Liver (tissue), 9 donors: ENCODE measurements around the gene ARNT2. TPM values are rescaled to one million over a fixed set of nuclear protein-coding genes. Genes with fewer than 3 reads are reported as not detected.

Experiments used
- DNase-seq: peaks from one replicate; pipeline ENCODE4 v3.0.0-alpha.2; 2017; ENCODE audit warnings: low spot score
- H3K27ac ChIP-seq, 2 donors: one replicate each; pipeline ENCODE4 v1.7.0; 2013; ENCODE audit warnings: inconsistent platforms in 2 of 2, low read length in 2 of 2, control low read depth in 1 of 2, low read depth in 1 of 2, mild to moderate bottlenecking in 1 of 2
- H3K27me3 ChIP-seq, 4 donors: one replicate each; pipeline versions ENCODE4 v1.6.1 to v1.7.0; 2013; ENCODE audit warnings: low read length in 3 of 4, inconsistent platforms in 1 of 4, mild to moderate bottlenecking in 1 of 4, moderate library complexity in 1 of 4; ENCODE audit not compliant: control insufficient read depth in 4 of 4, insufficient read depth in 4 of 4
- H3K36me3 ChIP-seq, 4 donors: one replicate each; pipeline versions ENCODE4 v1.6.1 to v1.7.0; 2013; ENCODE audit warnings: low read length in 3 of 4, mild to moderate bottlenecking in 3 of 4, low read depth in 1 of 4, moderate library complexity in 1 of 4; ENCODE audit not compliant: control insufficient read depth in 4 of 4, insufficient read depth in 3 of 4
- H3K4me1 ChIP-seq, 4 donors: one replicate each; pipeline versions ENCODE4 v1.6.1 to v1.7.0; 2013; ENCODE audit warnings: low read length in 3 of 4, mild to moderate bottlenecking in 3 of 4, moderate library complexity in 1 of 4; ENCODE audit not compliant: control insufficient read depth in 4 of 4, insufficient read depth in 4 of 4
- H3K4me3 ChIP-seq, 3 donors: one replicate each; pipeline versions ENCODE4 v1.6.1 to v1.7.0; 2013; ENCODE audit warnings: low read length in 3 of 3, control low read depth in 1 of 3, low read depth in 1 of 3, mild to moderate bottlenecking in 1 of 3
- H3K9ac ChIP-seq, 2 donors: one replicate each; pipeline ENCODE4 v1.7.0; 2013; ENCODE audit warnings: low read length in 2 of 2, mild to moderate bottlenecking in 2 of 2, moderate library complexity in 2 of 2, control low read depth in 1 of 2, low read depth in 1 of 2
- H3K9me3 ChIP-seq, 4 donors: one replicate each; pipeline versions ENCODE4 v1.6.1 to v1.7.0; 2013; ENCODE audit warnings: low read length in 3 of 4; ENCODE audit not compliant: control insufficient read depth in 4 of 4
- EGR1 ChIP-seq, 2 donors: IDR thresholded peaks; 2 replicates each; pipeline ENCODE4 v1.6.1; 2016 to 2018; ENCODE audit warnings: antibody characterized with exemption in 2 of 2, low read depth in 2 of 2
- FOXA1 ChIP-seq: IDR thresholded peaks from 2 replicates; pipeline ENCODE4 v1.6.1; 2016; ENCODE audit warnings: antibody characterized with exemption
- GABPA ChIP-seq, 2 donors: IDR thresholded peaks in 1 of 2; conservative IDR thresholded peaks in 1 of 2; 2 replicates each; pipeline ENCODE4 v1.6.1; 2016; ENCODE audit warnings: antibody characterized with exemption in 2 of 2, mild to moderate bottlenecking in 1 of 2, moderate library complexity in 1 of 2
- HNF4A ChIP-seq, 2 donors: conservative IDR thresholded peaks; 2 replicates each; pipeline ENCODE4 v1.6.1; 2016; ENCODE audit warnings: antibody characterized with exemption in 2 of 2, mild to moderate bottlenecking in 2 of 2
- JUND ChIP-seq, 2 donors: IDR thresholded peaks; 2 replicates each; pipeline ENCODE4 v1.6.1; 2016; ENCODE audit warnings: antibody characterized with exemption in 2 of 2
- NR2F2 ChIP-seq: IDR thresholded peaks from 2 replicates; pipeline ENCODE4 v1.6.1; 2016; ENCODE audit warnings: antibody characterized with exemption
- RAD21 ChIP-seq, 2 donors: IDR thresholded peaks; 2 replicates each; pipeline ENCODE4 v1.6.1; 2016; ENCODE audit warnings: antibody characterized with exemption in 2 of 2, mild to moderate bottlenecking in 2 of 2
- RXRA ChIP-seq, 2 donors: IDR thresholded peaks; 2 replicates each; pipeline ENCODE4 v1.6.1; 2017 to 2018; ENCODE audit warnings: antibody characterized with exemption in 2 of 2, mild to moderate bottlenecking in 1 of 2
- SP1 ChIP-seq: IDR thresholded peaks from 2 replicates; pipeline ENCODE4 v1.6.1; 2018; ENCODE audit warnings: antibody characterized with exemption, mild to moderate bottlenecking
- TAF1 ChIP-seq: conservative IDR thresholded peaks from 2 replicates; pipeline ENCODE4 v1.6.1; 2016; ENCODE audit warnings: antibody characterized with exemption, mild to moderate bottlenecking
- YY1 ChIP-seq: IDR thresholded peaks from 2 replicates; pipeline ENCODE4 v1.6.1; 2016; ENCODE audit warnings: antibody characterized with exemption, mild to moderate bottlenecking
- WGBS: extraction: QIAGEN DNeasy Blood & Tissue Kit; methylation state at CpG from one replicate; pipeline ENCODE4 v1.1.7; 2013; 5-methylcytosine and 5-hydroxymethylcytosine counted together
- polyA plus RNA-seq, 2 donors: library from polyadenylated mRNA; stranded (reverse) in 1 of 2; unstranded in 1 of 2; fragments of 200-250 nt in 1 of 2; fragments of >200 nt in 1 of 2; fragmentation: Nextera tagmentation in 1 of 2; extraction: Ambion mirVana in 1 of 2; gene quantifications; one replicate each; pipeline versions ENCODE4 v1.2.1 to v1.2.3, GENCODE V29; 2013 to 2015
- total RNA-seq, 2 donors: library from RNA; depleted of rRNA; stranded (reverse); fragments of >200 nt; gene quantifications; one replicate each; pipeline ENCODE4 v1.2.3, GENCODE V29; 2014
- TF ChIP-seq, protein P1 (sequence below): IDR thresholded peaks from 2 replicates; pipeline ENCODE4 v1.6.1; 2016; ENCODE audit warnings: antibody characterized with exemption, mild to moderate bottlenecking
- TF ChIP-seq, protein P2 (sequence below): fragments of 150-350 bp; IDR thresholded peaks from 2 replicates; pipeline ENCODE4 v1.5.1; 2017; ENCODE audit warnings: improper control_type of control experiment, low read depth, low read length; ENCODE audit not compliant: missing input control
- TF ChIP-seq, protein P3 (sequence below): IDR thresholded peaks from 2 replicates; pipeline ENCODE4 v1.6.1; 2016; ENCODE audit warnings: antibody characterized with exemption
- TF ChIP-seq, protein P4 (sequence below): IDR thresholded peaks from 2 replicates; pipeline ENCODE4 v1.6.1; 2016; ENCODE audit warnings: antibody characterized with exemption
- donor health status: healthy.
- donor health status: healthy.
- donor health status: healthy.
- donor health status: healthy.
- donor health status: healthy.

The ARNT2 gene
- total and polyA plus RNA-seq, 4 donors: 0.17 to 0.92 (median 0.54) TPM

DNA sequence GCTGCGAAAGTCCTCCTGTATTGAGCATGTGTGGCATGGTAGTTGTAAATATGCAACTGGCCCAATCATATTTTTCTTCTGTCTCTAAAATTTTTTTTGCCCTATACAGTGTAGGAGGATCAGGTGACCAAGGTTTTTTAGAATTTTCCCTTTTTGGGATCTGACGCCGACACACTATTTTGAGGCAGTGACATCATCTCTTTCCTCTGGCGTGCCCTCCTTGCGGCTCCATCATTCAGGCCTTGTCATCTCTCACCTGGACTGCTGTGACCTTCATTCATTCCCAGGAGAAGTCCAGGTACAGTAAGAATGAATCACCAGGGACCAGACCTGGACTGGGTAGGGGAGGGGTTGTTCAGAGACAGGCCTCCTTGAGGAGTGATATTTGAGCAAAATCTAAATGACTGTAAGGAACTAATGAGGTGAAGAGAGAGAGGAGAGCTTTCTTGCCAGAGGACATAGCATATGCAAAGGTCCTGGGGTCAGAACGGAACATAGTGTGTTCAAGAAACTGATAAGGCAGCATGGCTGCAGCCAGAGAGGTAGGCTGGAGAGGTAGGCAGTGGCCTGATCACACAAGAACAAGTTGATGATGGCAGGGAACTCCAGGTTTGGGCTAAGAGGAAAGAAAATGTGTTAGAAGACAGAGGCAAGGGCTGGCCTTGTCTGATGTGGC lies 38.7 kb downstream of the ARNT2 start:
- WGBS: 89% methylated on average over 6 of the region's 6 CpGs
- no peak overlapping the region for H3K9ac ChIP-seq
- H3K4me3 ChIP-seq: no peak overlapping the region
- no peaks in the 10 kb centered on the region for H3K36me3 ChIP-seq
- H3K27me3 ChIP-seq: no peaks in the 10 kb centered on the region
- no peak overlapping the region for H3K27ac ChIP-seq
- TF ChIP-seq RAD21 (IDR thresholded peaks at IDR 0.05): no peak
- no peak for TF ChIP-seq TAF1
- H3K4me1 ChIP-seq: no peaks in the 10 kb centered on the region
- DNase-seq: no peak
- H3K9me3 ChIP-seq: no peaks in the 10 kb centered on the region

DNA sequence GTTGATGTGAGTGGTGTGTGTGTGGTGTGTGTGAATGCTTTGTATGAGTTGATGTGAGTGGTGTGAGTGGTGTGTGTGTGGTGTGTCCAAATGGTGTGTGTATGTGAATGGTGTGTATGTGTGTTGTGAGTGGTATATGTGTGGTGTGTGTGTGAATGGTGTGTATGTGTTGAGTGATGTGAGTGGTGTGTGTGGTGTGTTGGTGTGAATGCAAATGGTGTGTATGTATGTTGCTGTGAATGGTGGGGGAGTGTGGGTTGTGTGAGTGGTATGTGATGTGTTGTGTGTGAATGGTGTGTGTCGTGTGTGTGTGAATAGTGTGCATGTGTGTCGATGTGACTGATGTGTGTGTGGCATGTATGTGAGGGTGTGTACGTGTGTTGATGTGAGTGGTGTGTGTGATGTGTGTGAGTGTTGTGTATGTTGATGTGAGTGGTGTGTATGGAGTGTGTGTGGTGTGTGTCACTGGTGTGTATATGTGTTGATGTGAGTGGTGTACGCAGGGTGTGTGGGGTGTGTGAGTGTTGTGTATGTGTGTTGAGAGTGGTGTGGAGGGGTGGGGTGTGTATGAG lies 40.6 kb downstream of the ARNT2 start:
- DNase-seq: no peak
- Histone ChIP-seq H3K4me1 (no peaks in the 10 kb centered on the region), H3K9me3 (no peaks in the 10 kb centered on the region), H3K36me3 (no peaks in the 10 kb centered on the region), H3K27me3 (no peaks in the 10 kb centered on the region), H3K27ac (no peak overlapping the region), H3K4me3 (no peak overlapping the region), H3K9ac (no peak overlapping the region)
- TF ChIP-seq RXRA (IDR thresholded peaks at IDR 0.05) (no peak), HNF4A (conservative IDR thresholded peaks at IDR 0.05) (no peak), YY1 (no peak), FOXA1 (no peak), EGR1 (IDR thresholded peaks at IDR 0.05; ENCODE audit: low read depth in 2 of 2) (no peak), GABPA (IDR thresholded peaks at IDR 0.05 in 1 of 2, conservative IDR thresholded peaks at IDR 0.05 in 1 of 2) (no peak), SP1 (no peak), TAF1 (no peak), NR2F2 (no peak), JUND (IDR thresholded peaks at IDR 0.05) (no peak)
- TF ChIP-seq, protein P1, sequence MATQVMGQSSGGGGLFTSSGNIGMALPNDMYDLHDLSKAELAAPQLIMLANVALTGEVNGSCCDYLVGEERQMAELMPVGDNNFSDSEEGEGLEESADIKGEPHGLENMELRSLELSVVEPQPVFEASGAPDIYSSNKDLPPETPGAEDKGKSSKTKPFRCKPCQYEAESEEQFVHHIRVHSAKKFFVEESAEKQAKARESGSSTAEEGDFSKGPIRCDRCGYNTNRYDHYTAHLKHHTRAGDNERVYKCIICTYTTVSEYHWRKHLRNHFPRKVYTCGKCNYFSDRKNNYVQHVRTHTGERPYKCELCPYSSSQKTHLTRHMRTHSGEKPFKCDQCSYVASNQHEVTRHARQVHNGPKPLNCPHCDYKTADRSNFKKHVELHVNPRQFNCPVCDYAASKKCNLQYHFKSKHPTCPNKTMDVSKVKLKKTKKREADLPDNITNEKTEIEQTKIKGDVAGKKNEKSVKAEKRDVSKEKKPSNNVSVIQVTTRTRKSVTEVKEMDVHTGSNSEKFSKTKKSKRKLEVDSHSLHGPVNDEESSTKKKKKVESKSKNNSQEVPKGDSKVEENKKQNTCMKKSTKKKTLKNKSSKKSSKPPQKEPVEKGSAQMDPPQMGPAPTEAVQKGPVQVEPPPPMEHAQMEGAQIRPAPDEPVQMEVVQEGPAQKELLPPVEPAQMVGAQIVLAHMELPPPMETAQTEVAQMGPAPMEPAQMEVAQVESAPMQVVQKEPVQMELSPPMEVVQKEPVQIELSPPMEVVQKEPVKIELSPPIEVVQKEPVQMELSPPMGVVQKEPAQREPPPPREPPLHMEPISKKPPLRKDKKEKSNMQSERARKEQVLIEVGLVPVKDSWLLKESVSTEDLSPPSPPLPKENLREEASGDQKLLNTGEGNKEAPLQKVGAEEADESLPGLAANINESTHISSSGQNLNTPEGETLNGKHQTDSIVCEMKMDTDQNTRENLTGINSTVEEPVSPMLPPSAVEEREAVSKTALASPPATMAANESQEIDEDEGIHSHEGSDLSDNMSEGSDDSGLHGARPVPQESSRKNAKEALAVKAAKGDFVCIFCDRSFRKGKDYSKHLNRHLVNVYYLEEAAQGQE: no peak
- TF ChIP-seq, protein P2, sequence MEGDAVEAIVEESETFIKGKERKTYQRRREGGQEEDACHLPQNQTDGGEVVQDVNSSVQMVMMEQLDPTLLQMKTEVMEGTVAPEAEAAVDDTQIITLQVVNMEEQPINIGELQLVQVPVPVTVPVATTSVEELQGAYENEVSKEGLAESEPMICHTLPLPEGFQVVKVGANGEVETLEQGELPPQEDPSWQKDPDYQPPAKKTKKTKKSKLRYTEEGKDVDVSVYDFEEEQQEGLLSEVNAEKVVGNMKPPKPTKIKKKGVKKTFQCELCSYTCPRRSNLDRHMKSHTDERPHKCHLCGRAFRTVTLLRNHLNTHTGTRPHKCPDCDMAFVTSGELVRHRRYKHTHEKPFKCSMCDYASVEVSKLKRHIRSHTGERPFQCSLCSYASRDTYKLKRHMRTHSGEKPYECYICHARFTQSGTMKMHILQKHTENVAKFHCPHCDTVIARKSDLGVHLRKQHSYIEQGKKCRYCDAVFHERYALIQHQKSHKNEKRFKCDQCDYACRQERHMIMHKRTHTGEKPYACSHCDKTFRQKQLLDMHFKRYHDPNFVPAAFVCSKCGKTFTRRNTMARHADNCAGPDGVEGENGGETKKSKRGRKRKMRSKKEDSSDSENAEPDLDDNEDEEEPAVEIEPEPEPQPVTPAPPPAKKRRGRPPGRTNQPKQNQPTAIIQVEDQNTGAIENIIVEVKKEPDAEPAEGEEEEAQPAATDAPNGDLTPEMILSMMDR: no peak
- TF ChIP-seq, protein P3, sequence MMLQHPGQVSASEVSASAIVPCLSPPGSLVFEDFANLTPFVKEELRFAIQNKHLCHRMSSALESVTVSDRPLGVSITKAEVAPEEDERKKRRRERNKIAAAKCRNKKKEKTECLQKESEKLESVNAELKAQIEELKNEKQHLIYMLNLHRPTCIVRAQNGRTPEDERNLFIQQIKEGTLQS: no peak
- TF ChIP-seq, protein P4, sequence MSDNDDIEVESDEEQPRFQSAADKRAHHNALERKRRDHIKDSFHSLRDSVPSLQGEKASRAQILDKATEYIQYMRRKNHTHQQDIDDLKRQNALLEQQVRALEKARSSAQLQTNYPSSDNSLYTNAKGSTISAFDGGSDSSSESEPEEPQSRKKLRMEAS: no peak
- 97% methylated on average over 4 of the region's 4 CpGs for WGBS
